Measurements from ENCODE around the gene SLC6A15.

DNA sequence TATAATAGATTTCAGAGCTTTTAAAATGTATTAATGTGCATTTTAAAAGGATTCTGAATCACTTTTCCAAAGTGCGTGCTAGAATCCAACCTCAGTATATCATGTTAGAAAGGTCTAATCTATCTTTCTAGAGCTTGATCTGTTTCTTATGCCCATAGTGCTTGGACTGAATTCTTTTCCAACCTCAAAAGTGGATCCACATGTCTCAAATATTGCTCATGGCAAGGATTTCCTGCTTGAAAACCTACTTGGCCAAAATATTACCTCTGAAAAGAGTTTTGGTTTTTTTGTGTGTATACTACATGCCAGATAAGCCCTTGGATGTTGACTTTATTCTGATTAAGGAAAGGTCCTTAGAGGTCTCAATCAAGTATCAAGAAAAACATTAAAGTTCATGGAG lies 16.9 kb upstream of the SLC6A15 start:
- TF ChIP-seq, protein P1, sequence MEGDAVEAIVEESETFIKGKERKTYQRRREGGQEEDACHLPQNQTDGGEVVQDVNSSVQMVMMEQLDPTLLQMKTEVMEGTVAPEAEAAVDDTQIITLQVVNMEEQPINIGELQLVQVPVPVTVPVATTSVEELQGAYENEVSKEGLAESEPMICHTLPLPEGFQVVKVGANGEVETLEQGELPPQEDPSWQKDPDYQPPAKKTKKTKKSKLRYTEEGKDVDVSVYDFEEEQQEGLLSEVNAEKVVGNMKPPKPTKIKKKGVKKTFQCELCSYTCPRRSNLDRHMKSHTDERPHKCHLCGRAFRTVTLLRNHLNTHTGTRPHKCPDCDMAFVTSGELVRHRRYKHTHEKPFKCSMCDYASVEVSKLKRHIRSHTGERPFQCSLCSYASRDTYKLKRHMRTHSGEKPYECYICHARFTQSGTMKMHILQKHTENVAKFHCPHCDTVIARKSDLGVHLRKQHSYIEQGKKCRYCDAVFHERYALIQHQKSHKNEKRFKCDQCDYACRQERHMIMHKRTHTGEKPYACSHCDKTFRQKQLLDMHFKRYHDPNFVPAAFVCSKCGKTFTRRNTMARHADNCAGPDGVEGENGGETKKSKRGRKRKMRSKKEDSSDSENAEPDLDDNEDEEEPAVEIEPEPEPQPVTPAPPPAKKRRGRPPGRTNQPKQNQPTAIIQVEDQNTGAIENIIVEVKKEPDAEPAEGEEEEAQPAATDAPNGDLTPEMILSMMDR (IDR thresholded peaks at IDR 0.05; ENCODE audit: insufficient read depth, low read length, poor library complexity, severe bottlenecking): no peak
- no peak for TF ChIP-seq EZH2phosphoT487 (conservative IDR thresholded peaks at IDR 0.05; ENCODE audit: low read length)

All from SU-DHL-6 (cell line).